Body of pancreas (tissue), 4 donors: ENCODE results near the gene ACTA1. TPM values are rescaled to one million over a fixed set of nuclear protein-coding genes. Genes with fewer than 3 reads are reported as not detected.

Experiments used
- ATAC-seq: fragments of 150-250 bp; one replicate; pipeline ENCODE4 v1.9.1; 2016
- DNase-seq, 4 donors: peaks; one replicate each; pipeline ENCODE4 v3.0.0-alpha.2; 2019
- H3K27ac ChIP-seq, 4 donors: fragments of 200-600 bp; sonication (generic); 1 replicate in 3 of 4; 2 replicates in 1 of 4; pipeline versions ENCODE4 v1.5.1 to v1.6.1; 2016 to 2019; ENCODE audit warnings: mild to moderate bottlenecking in 1 of 4, mixed read lengths in 1 of 4, moderate library complexity in 1 of 4
- H3K27me3 ChIP-seq, 2 donors: fragments of 200-600 bp; sonication (generic); one replicate each; pipeline ENCODE4 v1.6.0; 2016; ENCODE audit warnings: mild to moderate bottlenecking in 1 of 2
- H3K36me3 ChIP-seq, 2 donors: fragments of 200-600 bp; sonication (generic); replicated peaks in 1 of 2; 2 replicates each; pipeline ENCODE4 v1.5.1; 2016; ENCODE audit warnings: low read depth in 2 of 2; ENCODE audit not compliant: insufficient read depth in 1 of 2
- H3K4me1 ChIP-seq: fragments of 200-600 bp; sonication (generic); one replicate; pipeline ENCODE4 v1.6.0; 2016
- H3K4me3 ChIP-seq, 2 donors: fragments of 200-600 bp; sonication (generic); 1 replicate in 1 of 2; 2 replicates in 1 of 2; pipeline ENCODE4 v1.5.1; 2016 to 2019
- H3K9me3 ChIP-seq, 3 donors: fragments of 200-600 bp; sonication (generic); 1 replicate in 2 of 3; 2 replicates in 1 of 3; pipeline ENCODE4 v1.5.1; 2016
- CTCF ChIP-seq, 7 experiments: fragments of 450-650 bp in 4 of 7; fragments of 200-600 bp in 3 of 7; sonication (generic) in 3 of 7; IDR thresholded peaks; one replicate each; pipeline ENCODE4 v1.5.1; 2016 to 2019; ENCODE audit warnings: antibody characterized with exemption in 7 of 7
- POLR2A ChIP-seq, 3 donors: fragments of 450-650 bp; IDR thresholded peaks; one replicate each; pipeline ENCODE4 v1.6.1; 2016; ENCODE audit warnings: antibody characterized with exemption in 3 of 3, mild to moderate bottlenecking in 2 of 3
- WGBS, 2 donors: methylation state at CpG; one replicate each; pipeline ENCODE4 v1.1.5; 2017; 5-methylcytosine and 5-hydroxymethylcytosine counted together
- intact Hi-C: fragments of 100-400 bp; cut with DNase I; formaldehyde crosslinking; loops from one replicate; pipeline ENCODE4 v1.15.1; 2023
- total RNA-seq, 2 donors: library from RNA; depleted of rRNA; stranded (reverse); fragments of >200 nt; gene quantifications; one replicate each; pipeline ENCODE4 v1.1.0, GENCODE V29; 2016

Gene ACTA1
- total RNA-seq, 2 donors from 2014 or later = 7.6 TPM; not detected in 1

- H3K27ac ChIP-seq = no peak overlapping the region
- DNase-seq (no peak), ATAC-seq (no peak)
- intact Hi-C loops = no loop called here
- H3K9me3 ChIP-seq = no peaks in the 10 kb centered on the region
- peaks cover 0 to 28% of the 10 kb centered on the region in 2 donors for H3K36me3 ChIP-seq
- no peaks in the 10 kb centered on the region for H3K27me3 ChIP-seq
- no peaks in the 10 kb centered on the region for H3K4me1 ChIP-seq
- no peak overlapping the region for H3K4me3 ChIP-seq
- TF ChIP-seq CTCF (IDR thresholded peaks at IDR 0.05) (no peak), POLR2A (IDR thresholded peaks at IDR 0.05) (no peak)
- WGBS, 2 donors = 95 to 96% methylated on average over 1 of the region's 1 CpG
Measured at GRCh38 chr1:229466887-229467286, 33.0 kb upstream of the ACTA1 start.

- WGBS, 2 donors = 96% methylated on average over 8 of the region's 8 CpGs
- H3K4me3 ChIP-seq = no peak overlapping the region
- no peaks in the 10 kb centered on the region for H3K9me3 ChIP-seq
- DNase-seq (no peak), ATAC-seq (no peak)
- TF ChIP-seq POLR2A (IDR thresholded peaks at IDR 0.05) (no peak), CTCF (IDR thresholded peaks at IDR 0.05) (no peak)
- intact Hi-C loops = no loop called here
- H3K36me3 ChIP-seq = peaks cover 8 to 31% of the 10 kb centered on the region in 2 donors
- H3K27me3 ChIP-seq = no peaks in the 10 kb centered on the region
- H3K4me1 ChIP-seq = no peaks in the 10 kb centered on the region
- no peak overlapping the region for H3K27ac ChIP-seq
Measured at GRCh38 chr1:229464672-229465071, 30.8 kb upstream of the ACTA1 start.

- peaks cover 13 to 34% of the 10 kb centered on the region in 2 donors for H3K36me3 ChIP-seq
- H3K9me3 ChIP-seq = no peaks in the 10 kb centered on the region
- ATAC-seq = no peak
- no peak overlapping the region for H3K27ac ChIP-seq
- H3K4me1 ChIP-seq = no peaks in the 10 kb centered on the region
- H3K27me3 ChIP-seq = no peaks in the 10 kb centered on the region
- H3K4me3 ChIP-seq = no peak overlapping the region
- intact Hi-C loops = no loop called here
- TF ChIP-seq POLR2A (IDR thresholded peaks at IDR 0.05) (no peak), CTCF (IDR thresholded peaks at IDR 0.05) (no peak)
- WGBS, 2 donors = 82 to 86% methylated on average over 7 of the region's 7 CpGs
- DNase-seq = no peak
Measured at GRCh38 chr1:229461032-229461668, 27.3 kb upstream of the ACTA1 start.

- Histone ChIP-seq H3K9me3 (no peaks in the 10 kb centered on the region), H3K4me1 (no peaks in the 10 kb centered on the region), H3K36me3 (peaks cover 13 to 28% of the 10 kb centered on the region in 2 donors), H3K27ac (no peak overlapping the region), H3K4me3 (no peak overlapping the region), H3K27me3 (no peaks in the 10 kb centered on the region)
- TF ChIP-seq CTCF (IDR thresholded peaks at IDR 0.05) = no peak
- TF ChIP-seq POLR2A (IDR thresholded peaks at IDR 0.05) = no peak
- WGBS, 2 donors = 97% methylated on average over 3 of the region's 3 CpGs
- ATAC-seq (no peak), DNase-seq (no peak)
- intact Hi-C loops = no loop called here
Measured at GRCh38 chr1:229459815-229460214, 25.9 kb upstream of the ACTA1 start.

GRCh38 chr1:229457436-229457835 is 23.5 kb upstream of the ACTA1 start:
- Histone ChIP-seq H3K27me3 (no peaks in the 10 kb centered on the region), H3K4me1 (no peaks in the 10 kb centered on the region), H3K4me3 (no peak overlapping the region), H3K36me3 (peaks cover 13 to 18% of the 10 kb centered on the region in 2 donors), H3K27ac (no peak overlapping the region), H3K9me3 (no peaks in the 10 kb centered on the region)
- no peak for ATAC-seq
- WGBS, 2 donors = 73 to 74% methylated on average over 4 of the region's 4 CpGs
- intact Hi-C loops = no loop called here
- DNase-seq = no peak
- TF ChIP-seq CTCF (IDR thresholded peaks at IDR 0.05) (no peak), POLR2A (IDR thresholded peaks at IDR 0.05) (no peak)
